GM19452 (cell line): ENCODE measurements around the gene NRG3.

Source experiments
- ATAC-seq: cut with Tn5 transposase; IDR thresholded peaks from one replicate; pipeline ENCODE4 v1.9.1; 2021; ENCODE audit not compliant: unreplicated experiment

NRG3 gene

DNA sequence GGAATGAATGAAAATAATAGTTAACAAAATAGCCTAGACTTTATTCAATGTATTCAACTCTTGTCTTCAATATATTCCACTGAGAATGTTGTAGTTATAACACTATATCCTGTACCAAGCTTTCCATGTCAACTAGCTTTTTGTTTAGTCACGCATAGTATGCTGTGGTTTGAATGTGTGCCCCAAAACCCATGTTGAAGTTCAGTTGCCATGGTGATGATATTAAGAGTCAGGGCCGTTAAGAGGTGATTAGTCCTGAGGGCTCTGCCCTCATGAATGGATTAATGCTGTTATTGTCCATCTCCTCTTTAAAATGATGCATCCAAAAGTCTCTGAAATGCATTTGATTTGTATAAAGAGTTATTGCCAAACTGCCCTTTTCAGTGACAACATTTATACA lies 887.6 kb downstream of the NRG3 start:
- no peak for ATAC-seq

DNA sequence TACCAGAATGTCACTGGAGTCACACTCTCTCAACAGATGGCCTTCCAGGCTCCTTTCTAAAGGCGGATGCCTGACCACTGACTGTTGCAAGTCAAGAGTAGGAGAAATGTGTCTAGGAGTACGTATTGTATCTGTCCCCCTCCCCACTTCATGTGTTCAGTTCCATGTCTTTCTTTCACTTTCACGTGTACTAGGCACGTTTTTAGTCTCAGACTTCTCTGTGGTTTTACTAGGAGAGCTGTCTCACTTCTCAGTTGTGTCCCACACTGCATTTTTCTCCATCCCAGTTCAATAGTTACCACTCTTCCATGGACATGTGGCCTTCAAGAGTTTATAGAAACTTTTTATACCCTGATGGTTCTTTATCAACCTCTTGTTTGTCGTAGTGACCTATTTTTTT lies 893.0 kb downstream of the NRG3 start:
- ATAC-seq, result no peak

- no peak for ATAC-seq
These were observed 903.9 kb downstream of the NRG3 start for GRCh38 chr10:82778908-82779307.

GRCh38 chr10:82796510-82796909 lies 921.5 kb downstream of the NRG3 start:
- ATAC-seq, result no peak

GRCh38 chr10:82801289-82801688 lies 926.3 kb downstream of the NRG3 start:
- ATAC-seq, result no peak

- peak; percentile 77 for ATAC-seq
These were observed 936.6 kb downstream of the NRG3 start for GRCh38 chr10:82811621-82812020.

GRCh38 chr10:82813856-82814255 lies 938.9 kb downstream of the NRG3 start:
- no peak for ATAC-seq

DNA sequence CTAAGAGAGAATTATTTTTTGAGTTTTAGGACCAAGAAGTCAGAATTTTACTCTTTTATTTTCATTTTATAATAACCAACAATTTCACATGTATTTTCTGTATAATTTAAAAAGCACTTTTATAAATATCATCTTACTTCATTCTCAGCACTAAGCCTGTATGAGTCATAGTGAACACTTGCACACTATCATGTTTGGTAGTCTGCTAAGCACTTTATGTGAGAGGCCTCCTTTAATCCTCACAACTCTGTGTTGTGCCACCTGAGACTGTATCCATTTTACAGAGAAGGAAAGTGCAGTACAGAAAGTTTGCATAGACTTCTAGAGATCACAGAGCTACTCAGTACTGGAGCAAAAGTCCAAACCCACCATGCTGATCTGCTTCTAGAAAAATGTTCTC lies 939.6 kb downstream of the NRG3 start:
- no peak for ATAC-seq

- ATAC-seq, result no peak
These were observed 940.7 kb downstream of the NRG3 start for GRCh38 chr10:82815680-82816079.

DNA sequence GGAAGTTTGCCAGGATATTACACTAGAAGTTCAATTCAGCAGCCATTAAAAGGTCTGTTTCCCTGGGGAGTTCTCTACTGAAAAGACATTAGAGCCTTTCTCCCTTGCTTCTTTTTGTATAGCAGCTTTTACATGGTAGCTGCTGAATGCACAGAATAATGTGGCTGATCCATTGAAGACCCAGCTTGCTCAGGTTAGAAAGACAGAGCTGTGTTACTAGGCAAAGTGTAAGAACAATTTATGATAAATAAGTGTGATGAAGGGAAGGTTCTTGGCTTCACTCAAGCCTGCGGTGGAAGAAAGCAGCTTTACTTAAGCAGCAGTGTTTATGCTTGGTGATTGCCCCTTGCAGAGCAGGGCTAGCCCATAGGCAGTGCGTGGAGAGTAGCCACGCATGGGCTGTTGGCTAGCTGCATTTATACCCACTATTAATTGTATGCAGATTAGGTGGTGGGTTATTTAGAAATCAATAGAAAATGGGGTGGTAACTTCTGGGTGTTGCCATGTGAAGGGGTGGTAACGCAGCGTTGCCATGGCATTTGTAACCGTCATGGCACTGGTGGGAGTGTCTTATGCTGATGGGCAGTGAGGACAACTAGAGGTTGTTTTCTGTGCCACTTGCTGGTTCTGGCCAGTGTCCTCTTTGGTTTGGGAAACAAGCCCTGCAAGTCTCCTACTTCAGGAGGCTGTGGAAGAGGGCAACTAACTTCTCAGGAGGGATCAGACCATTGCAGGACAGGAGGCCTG lies 942.9 kb downstream of the NRG3 start:
- ATAC-seq, result no peak

GRCh38 chr10:82821043-82821442 lies 946.0 kb downstream of the NRG3 start:
- ATAC-seq, result no peak

DNA sequence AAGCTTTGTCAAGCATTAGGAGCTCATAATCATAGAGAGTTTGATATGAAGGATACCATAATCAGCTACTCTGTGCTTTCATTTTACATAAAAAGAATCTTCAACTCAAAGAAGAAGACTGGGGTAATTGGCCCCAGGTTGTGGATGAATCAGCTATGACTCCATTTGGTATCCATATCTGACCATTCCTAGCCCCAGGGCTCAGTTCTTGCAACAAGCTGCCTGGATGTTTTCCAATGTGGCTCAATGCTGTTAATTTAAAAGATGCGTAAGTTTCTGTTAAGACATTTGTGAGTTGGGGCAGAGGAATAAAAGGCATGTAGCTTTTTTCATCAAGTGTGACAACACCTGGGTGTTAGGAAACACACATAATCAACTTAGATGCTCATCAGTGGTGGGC lies 951.1 kb downstream of the NRG3 start:
- no peak for ATAC-seq

DNA sequence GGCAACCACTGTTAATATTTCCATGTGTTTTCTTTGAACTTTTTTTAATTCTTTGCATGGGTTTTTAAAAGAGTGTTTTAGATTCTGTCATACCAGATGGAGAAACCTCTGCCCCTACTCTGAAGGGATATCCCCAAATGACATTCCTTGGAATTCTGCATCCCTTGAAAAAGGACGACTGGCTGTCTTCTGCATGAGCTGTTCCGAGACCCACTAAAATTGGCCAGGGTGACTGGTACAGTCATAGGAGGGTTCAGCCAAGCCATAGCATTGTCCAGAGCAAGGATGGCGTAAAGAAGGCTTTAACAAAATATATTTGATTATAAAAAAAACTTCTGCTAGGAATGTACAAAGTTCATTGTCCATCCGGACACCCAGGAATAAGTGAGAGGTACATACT lies 952.9 kb downstream of the NRG3 start:
- ATAC-seq, result no peak

GRCh38 chr10:82847242-82847641 lies 972.2 kb downstream of the NRG3 start:
- ATAC-seq, result no peak

- ATAC-seq, result no peak
These were observed 975.2 kb downstream of the NRG3 start for GRCh38 chr10:82850191-82850590.

DNA sequence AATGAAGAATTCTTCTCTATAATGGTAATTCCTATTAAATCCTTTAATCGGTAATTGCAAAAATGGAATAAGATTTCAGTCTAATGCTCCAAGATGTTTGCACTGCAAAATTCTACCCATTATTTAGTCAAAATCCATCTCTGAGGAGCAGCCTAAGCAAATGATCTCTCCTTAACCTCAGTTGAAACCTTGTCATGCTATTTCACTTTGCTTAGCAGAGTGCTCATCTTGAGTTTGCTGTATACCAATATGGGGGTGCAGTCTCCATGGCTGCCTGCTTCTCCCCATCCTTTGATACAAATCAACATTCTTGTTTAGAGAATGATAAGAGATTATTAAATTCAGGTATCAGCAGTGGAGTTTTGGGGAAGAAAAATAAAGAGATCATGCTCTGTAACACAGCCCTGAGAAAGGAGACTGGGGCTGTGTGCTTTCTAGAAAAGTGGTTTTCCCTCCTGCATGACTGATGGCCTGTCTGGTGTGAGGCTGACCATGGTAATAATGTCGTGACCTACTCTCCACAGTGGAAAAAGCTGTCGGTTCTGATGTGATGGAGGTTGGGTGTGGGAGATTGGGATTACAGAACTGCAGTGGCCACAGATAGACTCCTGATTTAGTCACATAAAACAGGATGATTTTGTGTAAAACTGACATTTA lies 982.1 kb downstream of the NRG3 start:
- no peak for ATAC-seq

GRCh38 chr10:82861889-82862288 lies 986.9 kb downstream of the NRG3 start:
- ATAC-seq, result no peak

DNA sequence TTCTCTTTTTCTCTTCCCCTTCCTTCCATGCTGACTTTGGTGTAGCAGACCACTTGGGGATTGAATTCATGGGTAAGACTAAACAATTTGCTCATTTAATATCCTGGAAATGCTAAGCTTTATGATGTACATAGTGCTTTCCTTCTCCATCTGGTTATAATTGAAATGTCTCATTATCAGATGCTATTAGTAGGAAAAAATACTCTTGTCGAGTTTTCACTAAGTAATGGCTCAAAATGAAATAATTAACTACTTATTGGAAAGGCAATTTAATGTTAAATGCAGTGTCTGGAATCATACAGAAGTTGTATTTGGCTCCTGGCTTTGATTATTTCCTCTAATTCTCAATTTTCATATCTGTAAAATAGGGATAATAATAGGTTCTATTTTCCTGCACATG lies 990.4 kb downstream of the NRG3 start:
- ATAC-seq, result no peak

DNA sequence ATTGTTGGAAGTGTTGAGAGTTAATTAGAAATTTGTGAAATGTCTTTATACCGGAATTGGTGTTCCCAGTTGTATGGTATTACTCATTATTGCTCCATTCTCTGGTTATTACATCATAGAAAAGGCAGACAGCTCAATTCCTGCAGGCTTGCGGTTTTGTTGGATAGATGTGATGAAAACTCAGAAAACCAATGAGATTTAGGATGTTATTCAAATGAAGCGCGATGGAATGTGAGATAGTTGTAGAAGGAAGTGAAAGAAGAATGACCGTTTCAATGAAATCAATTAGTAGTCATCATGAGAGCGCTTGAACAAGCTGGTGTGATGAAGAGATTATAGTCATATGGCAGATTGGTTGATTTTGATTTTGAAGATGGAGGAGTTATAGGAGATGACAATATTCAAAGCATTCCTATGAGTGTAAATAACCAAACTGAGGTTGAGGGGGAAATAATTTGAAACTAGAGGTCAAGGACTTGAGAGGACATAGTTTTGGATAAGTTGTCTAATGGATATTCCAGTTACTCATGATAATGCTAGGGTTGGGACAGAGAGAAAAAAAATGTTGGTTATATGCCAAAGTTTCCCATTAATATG lies 991.5 kb downstream of the NRG3 start:
- ATAC-seq, result no peak

- ATAC-seq, result no peak
These were observed 992.1 kb downstream of the NRG3 start for GRCh38 chr10:82867056-82867455.

GRCh38 chr10:82874671-82875070 lies 999.7 kb downstream of the NRG3 start:
- no peak for ATAC-seq

- no peak for ATAC-seq
These were observed 1005.8 kb downstream of the NRG3 start for GRCh38 chr10:82880776-82881290.
